HG03103 (cell line): ENCODE data around the gene LRRFIP1.

ENCODE experiments used
- ATAC-seq: cut with Tn5 transposase; IDR thresholded peaks from one replicate; pipeline ENCODE4 v1.9.1; 2021; ENCODE audit warnings: low read depth; ENCODE audit not compliant: unreplicated experiment

The LRRFIP1 gene

GRCh38 chr2:237616734-237617586 is 10.4 kb upstream of the LRRFIP1 start:
- ATAC-seq = no peak

- ATAC-seq = no peak
Observed at GRCh38 chr2:237617587-237617982, 9.8 kb upstream of the LRRFIP1 start.

- ATAC-seq = no peak
Observed at GRCh38 chr2:237618449-237618848, 8.9 kb upstream of the LRRFIP1 start.

GRCh38 chr2:237623428-237624403 is 3.7 kb upstream of the LRRFIP1 start:
- ATAC-seq = no peak

GRCh38 chr2:237624565-237624964 is 2.8 kb upstream of the LRRFIP1 start:
- no peak for ATAC-seq

GRCh38 chr2:237625216-237625705 is 2.1 kb upstream of the LRRFIP1 start:
- ATAC-seq = no peak

GRCh38 chr2:237625777-237626176 is 1.6 kb upstream of the LRRFIP1 start:
- no peak for ATAC-seq

GRCh38 chr2:237626813-237627440 is 460 bp upstream of the LRRFIP1 start:
- ATAC-seq = no peak

GRCh38 chr2:237628247-237629187 is 1.1 kb downstream of the LRRFIP1 start:
- ATAC-seq = no peak

GRCh38 chr2:237629188-237629534 is 1.8 kb downstream of the LRRFIP1 start:
- no peak for ATAC-seq

- no peak for ATAC-seq
Observed at GRCh38 chr2:237629739-237630138, 2.4 kb downstream of the LRRFIP1 start.

- no peak for ATAC-seq
Observed at GRCh38 chr2:237630216-237631000, 3.0 kb downstream of the LRRFIP1 start.

GRCh38 chr2:237631007-237631785 is 3.8 kb downstream of the LRRFIP1 start:
- no peak for ATAC-seq

GRCh38 chr2:237631801-237632585 is 4.6 kb downstream of the LRRFIP1 start:
- no peak for ATAC-seq

- no peak for ATAC-seq
Observed at GRCh38 chr2:237633061-237633561, 5.7 kb downstream of the LRRFIP1 start.

- ATAC-seq = no peak
Observed at GRCh38 chr2:237636578-237636977, 9.2 kb downstream of the LRRFIP1 start.

- ATAC-seq = no peak
Observed at GRCh38 chr2:237637429-237638135, 10.2 kb downstream of the LRRFIP1 start.
